Neuron (in vitro differentiated cells): Measurements from ENCODE around the gene ECM2.

ENCODE experiments used
- H2AFZ ChIP-seq: one replicate; pipeline ENCODE4 v1.6.1; 2013; ENCODE audit warnings: low read depth, mild to moderate bottlenecking, inconsistent platforms, low read length, moderate library complexity
- H3K27me3 ChIP-seq: one replicate; pipeline ENCODE4 v1.6.1; 2013; ENCODE audit warnings: low read length; ENCODE audit not compliant: insufficient read depth
- H3K36me3 ChIP-seq: one replicate; pipeline ENCODE4 v1.6.1; 2013; ENCODE audit warnings: low read length; ENCODE audit not compliant: insufficient read depth
- H3K4me1 ChIP-seq: one replicate; pipeline ENCODE4 v1.6.1; 2013; ENCODE audit warnings: low read length; ENCODE audit not compliant: insufficient read depth
- H3K4me3 ChIP-seq: 2 replicates; pipeline ENCODE4 v1.5.1; 2013; ENCODE audit warnings: mild to moderate bottlenecking, low read length, moderate library complexity
- H3K9me3 ChIP-seq: one replicate; pipeline ENCODE4 v1.6.1; 2013; ENCODE audit warnings: low read length

Gene ECM2

DNA sequence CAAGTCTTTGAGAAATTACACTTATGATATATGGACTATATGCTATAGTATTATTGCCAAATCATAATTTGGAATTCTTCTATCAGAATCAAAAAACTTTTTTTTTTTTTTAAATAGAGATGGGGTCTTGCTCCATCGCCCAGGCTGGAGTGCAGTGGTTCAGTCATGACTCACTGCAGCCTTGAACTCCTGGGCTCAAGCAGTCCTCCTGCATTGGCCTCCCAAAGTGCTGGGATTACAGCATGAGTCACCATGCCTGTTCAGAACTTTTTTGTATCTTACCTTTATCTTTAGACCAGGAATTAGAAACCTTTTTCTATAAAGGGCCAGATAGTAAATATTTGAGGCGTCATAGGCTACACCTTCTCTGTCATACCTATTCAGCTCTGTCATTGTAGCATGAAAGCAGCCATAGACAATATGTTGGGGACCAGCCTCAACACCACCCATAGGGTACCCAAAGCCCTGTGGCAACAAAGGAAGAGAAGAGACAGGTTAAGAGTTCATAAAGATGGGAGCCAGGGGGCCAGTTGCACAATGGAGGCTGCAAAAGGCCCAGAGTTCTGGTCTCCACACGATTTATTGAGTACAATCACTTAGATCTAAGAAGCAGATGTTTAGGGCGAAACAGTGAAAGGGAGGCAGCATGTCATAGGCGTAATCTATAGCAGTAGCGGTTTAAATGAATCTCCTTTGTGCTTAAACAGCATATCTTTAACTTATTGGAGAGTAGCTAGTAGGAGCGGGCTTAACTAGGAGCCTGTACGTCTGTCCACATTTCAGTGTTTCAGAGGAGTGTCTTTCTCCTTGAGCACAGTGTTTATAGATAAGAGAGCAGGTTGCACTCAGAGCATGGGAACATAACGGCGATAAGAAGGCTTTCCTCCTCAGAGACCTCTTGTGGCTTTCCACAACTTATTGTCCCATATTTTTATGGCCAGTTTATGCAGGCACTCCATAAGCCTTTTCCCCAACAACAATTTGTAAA lies 12.5 kb downstream of the ECM2 start:
- H3K36me3 ChIP-seq: no peaks in the 10 kb centered on the region
- H2AFZ ChIP-seq: no peak overlapping the region
- no peaks in the 10 kb centered on the region for H3K9me3 ChIP-seq
- H3K4me3 ChIP-seq: no peak overlapping the region
- H3K27me3 ChIP-seq: no peaks in the 10 kb centered on the region
- H3K4me1 ChIP-seq: no peaks in the 10 kb centered on the region

DNA sequence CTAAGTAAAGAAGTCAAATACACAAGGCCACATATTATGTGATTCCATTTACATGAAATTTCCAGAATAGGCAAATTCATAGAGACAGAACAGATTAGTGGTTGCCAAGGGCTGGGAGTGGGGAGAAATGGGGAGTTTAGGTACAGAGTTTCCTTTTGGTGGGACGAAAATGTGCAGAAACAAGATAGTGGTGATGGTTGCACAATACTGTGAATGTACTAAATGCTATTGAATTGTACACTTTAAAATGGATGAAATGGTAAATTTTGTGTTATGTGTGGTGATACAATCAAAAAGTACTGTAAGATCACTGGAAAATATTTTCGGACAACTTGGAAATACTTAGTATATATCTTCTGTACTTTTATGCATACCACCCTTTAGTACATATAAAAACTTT lies 15.0 kb downstream of the ECM2 start:
- H2AFZ ChIP-seq: no peak overlapping the region
- no peak overlapping the region for H3K4me3 ChIP-seq
- H3K27me3 ChIP-seq: no peaks in the 10 kb centered on the region
- H3K9me3 ChIP-seq: no peaks in the 10 kb centered on the region
- no peaks in the 10 kb centered on the region for H3K36me3 ChIP-seq
- peaks cover 5% of the 10 kb centered on the region for H3K4me1 ChIP-seq

DNA sequence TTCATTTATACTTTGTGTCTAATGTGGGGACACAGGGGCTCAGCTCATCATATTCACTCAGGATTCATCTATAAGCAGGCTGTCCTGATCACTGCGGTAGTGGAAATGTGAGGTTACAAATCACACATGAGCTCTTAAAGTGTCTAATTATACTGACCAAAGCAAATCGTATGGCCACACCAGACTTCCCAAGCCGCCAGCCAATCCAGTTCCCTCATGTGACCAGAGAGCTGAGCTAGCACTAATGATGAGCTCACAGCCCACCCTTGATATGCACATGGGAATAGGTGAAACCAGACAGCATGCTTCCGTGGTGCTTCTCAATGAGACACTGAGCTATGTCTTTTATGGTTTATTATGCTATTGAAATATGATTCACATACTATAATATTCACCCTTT lies 17.6 kb downstream of the ECM2 start:
- Histone ChIP-seq H2AFZ (no peak overlapping the region), H3K4me3 (no peak overlapping the region), H3K27me3 (no peaks in the 10 kb centered on the region), H3K4me1 (peaks cover 5% of the 10 kb centered on the region), H3K36me3 (no peaks in the 10 kb centered on the region), H3K9me3 (no peaks in the 10 kb centered on the region)

DNA sequence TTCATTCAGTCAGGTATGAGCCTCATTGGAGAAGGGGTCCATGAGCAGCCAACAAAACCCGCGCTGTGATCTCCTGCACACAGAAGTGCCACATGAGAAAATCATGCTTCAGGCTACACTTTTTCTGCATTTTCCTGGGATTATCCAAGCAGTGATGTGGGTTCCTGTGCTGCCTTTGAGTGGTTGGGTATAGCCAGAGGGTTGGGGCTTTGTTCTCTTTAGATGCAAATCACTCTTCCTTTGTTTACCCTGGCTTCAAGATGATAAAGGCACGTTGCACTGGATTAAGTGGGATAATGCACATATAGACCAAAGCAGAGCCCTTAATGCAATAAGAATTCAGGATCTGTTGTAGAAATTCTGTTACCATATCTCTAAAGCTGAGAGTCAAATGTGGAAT lies 18.7 kb downstream of the ECM2 start:
- no peaks in the 10 kb centered on the region for H3K27me3 ChIP-seq
- peaks cover 8% of the 10 kb centered on the region for H3K4me1 ChIP-seq
- H2AFZ ChIP-seq: no peak overlapping the region
- no peak overlapping the region for H3K4me3 ChIP-seq
- no peaks in the 10 kb centered on the region for H3K9me3 ChIP-seq
- H3K36me3 ChIP-seq: no peaks in the 10 kb centered on the region

DNA sequence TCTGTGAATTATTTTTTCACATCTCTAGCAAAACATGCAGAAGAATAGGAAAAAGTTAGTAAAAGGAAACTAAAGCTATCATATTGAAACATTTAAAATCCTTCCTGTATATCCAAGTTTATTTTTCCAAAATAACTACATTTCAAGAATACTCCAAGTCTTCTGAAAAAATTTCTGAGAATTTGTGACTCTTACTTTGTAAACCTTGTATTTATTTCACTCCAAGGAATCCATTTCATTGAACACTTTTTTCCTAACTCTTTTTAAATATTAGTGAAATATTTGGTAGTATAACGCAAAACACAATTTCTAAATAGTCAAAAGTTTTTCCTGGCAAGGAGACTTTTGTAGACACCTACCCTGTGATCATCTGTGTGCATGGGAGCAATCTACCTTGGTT lies 19.3 kb downstream of the ECM2 start:
- Histone ChIP-seq H3K36me3 (no peaks in the 10 kb centered on the region), H3K4me3 (no peak overlapping the region), H3K9me3 (no peaks in the 10 kb centered on the region), H3K27me3 (no peaks in the 10 kb centered on the region), H3K4me1 (peaks cover 8% of the 10 kb centered on the region), H2AFZ (no peak overlapping the region)

DNA sequence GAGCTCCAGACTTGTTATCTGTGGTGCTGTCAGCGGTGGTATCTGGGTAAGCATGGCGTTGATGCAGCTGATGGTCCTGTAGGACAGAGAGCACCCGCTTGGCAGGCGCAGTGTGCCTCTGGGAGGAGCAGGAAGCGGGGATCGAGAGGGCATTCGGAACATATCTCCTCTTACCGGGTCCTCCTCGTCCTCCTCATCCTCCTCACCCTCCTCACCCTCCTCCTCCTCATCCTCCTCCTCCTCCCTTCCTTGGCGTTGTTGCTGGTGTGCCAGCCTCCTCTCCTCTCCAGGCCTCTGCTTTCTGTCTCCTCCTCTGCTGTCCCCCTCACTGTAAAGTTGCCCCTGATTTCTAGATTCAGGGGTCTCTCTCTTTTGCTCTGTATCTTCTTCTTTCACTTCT lies 21.2 kb downstream of the ECM2 start:
- H2AFZ ChIP-seq: no peak overlapping the region

DNA sequence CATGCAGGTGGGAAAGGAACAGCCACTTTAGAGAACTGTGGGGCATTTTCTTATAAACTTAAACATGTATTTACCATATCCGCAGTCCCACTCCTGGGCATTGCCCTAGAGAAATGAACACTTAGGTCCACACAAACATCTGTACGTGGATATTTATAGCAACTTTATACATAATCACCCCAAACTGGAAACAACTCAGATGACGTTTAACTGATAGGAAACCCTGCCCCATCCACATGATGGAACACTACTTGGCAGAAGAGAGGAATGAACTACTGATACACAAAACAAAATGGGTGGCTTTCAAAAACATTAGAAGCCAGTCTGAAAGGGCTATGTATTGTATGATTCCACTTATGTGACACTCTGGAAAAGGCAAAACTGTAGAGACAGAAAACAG lies 22.4 kb downstream of the ECM2 start:
- H3K27me3 ChIP-seq: no peaks in the 10 kb centered on the region
- no peak overlapping the region for H3K4me3 ChIP-seq
- no peaks in the 10 kb centered on the region for H3K9me3 ChIP-seq
- peaks cover 8% of the 10 kb centered on the region for H3K4me1 ChIP-seq
- no peak overlapping the region for H2AFZ ChIP-seq
- H3K36me3 ChIP-seq: no peaks in the 10 kb centered on the region

More for the DNA sequence above, 21.2 kb downstream of the ECM2 start:
- H3K9me3 ChIP-seq: no peaks in the 10 kb centered on the region
- peaks cover 8% of the 10 kb centered on the region for H3K4me1 ChIP-seq
- no peaks in the 10 kb centered on the region for H3K27me3 ChIP-seq
- no peak overlapping the region for H3K4me3 ChIP-seq
- H3K36me3 ChIP-seq: no peaks in the 10 kb centered on the region

DNA sequence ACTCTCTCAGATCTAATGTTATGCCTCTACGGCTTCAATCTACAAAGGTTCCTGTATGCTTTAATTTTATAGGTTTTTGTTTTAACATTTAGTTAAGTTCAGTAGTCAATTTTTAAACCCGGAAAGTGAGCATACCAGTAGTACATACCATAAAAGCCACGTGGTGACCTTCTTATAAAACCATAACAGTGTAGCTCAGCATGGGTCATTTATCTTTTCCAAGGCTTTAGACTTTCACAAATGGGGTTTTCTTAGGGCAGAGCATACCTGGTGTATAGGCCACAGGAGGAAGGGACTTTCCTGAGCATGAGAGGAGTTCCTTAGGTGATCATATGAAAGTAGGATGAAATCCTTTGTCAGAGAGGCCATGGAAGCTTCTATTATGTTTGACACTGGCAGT lies 23.2 kb downstream of the ECM2 start:
- peaks cover 8% of the 10 kb centered on the region for H3K4me1 ChIP-seq
- no peaks in the 10 kb centered on the region for H3K36me3 ChIP-seq
- no peak overlapping the region for H2AFZ ChIP-seq
- H3K27me3 ChIP-seq: no peaks in the 10 kb centered on the region
- no peak overlapping the region for H3K4me3 ChIP-seq
- no peaks in the 10 kb centered on the region for H3K9me3 ChIP-seq

DNA sequence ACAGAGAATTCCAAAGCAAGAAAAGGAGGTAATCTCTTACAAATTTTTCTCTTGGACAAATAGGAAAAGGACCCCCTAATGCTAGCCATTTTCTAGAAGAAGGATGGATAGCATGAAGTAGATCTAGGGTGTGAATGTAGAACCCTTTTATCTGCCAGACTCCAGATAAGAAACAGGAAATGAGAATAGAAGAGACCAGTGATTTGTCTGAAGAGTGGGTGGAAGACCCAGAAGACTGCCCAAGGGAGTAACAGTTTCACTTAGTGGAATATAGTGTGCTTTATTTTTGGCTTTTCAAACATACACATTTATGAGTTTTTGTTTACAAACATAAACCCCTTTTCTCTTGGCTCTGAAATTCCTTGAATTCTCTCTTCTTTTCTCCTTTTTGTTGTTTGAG lies 25.0 kb downstream of the ECM2 start:
- H3K4me3 ChIP-seq: no peak overlapping the region
- no peaks in the 10 kb centered on the region for H3K36me3 ChIP-seq
- H3K27me3 ChIP-seq: no peaks in the 10 kb centered on the region
- no peaks in the 10 kb centered on the region for H3K9me3 ChIP-seq
- no peak overlapping the region for H2AFZ ChIP-seq
- H3K4me1 ChIP-seq: peaks cover 3% of the 10 kb centered on the region

DNA sequence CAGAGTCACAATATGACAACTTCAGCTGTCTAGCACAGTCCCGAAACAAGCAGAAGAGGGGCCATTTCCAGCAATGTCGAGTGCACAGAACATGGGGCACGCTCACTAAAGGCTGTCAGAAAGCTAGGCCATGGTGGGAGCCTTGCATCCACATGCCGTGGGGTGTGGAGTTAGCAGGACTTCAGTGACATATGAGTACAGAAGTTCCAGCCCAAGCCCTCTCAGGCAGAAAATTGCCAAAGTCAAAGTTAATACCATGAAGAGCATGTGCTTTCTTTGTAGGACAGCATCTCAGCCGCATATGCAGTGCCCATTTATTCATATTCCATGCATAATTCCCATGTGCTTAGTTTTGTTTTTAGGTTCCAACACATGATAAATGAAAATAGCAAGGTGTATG lies 26.7 kb downstream of the ECM2 start:
- H3K36me3 ChIP-seq: no peaks in the 10 kb centered on the region
- H3K27me3 ChIP-seq: no peaks in the 10 kb centered on the region
- H3K4me1 ChIP-seq: peaks cover 3% of the 10 kb centered on the region
- H3K9me3 ChIP-seq: no peaks in the 10 kb centered on the region
- H3K4me3 ChIP-seq: no peak overlapping the region
- no peak overlapping the region for H2AFZ ChIP-seq

DNA sequence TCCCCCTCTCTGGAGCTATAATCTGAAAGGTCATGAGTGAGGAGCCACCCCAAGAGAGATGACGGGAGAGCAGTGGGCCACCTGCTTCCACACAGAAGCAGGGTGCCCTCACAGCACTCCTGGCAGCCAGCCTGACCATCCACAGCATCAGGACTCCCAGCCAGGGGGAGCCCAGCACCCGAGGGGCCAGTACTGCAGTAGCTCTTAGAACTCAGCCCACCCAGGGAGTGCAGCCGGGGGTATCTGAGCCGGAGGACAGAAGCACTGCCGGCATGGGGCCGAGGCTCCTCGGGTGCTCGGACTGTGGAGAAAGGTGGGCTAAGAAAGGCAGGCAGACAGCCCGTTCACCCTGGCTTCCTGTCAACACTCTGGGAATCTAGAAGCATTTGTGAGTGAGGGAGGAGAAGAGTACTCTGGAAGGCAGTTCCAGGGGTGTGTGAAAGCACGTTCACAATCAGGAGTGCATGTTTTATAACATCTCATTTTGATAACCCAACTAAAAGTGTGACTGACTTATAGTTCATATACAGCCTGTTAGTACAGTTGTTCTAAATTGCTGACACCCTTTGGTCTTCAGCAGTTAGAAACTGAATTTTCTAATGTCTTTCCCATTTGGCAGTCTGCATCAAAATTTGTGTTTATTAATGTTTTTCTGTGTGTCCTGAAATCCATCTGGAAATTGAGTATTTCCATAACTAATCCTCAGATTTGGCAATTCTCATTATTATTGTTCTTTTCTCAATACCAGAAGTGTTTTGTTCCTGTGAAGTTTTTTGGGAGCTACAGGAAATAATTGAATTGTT lies 27.6 kb downstream of the ECM2 start:
- peaks cover 3% of the 10 kb centered on the region for H3K4me1 ChIP-seq

DNA sequence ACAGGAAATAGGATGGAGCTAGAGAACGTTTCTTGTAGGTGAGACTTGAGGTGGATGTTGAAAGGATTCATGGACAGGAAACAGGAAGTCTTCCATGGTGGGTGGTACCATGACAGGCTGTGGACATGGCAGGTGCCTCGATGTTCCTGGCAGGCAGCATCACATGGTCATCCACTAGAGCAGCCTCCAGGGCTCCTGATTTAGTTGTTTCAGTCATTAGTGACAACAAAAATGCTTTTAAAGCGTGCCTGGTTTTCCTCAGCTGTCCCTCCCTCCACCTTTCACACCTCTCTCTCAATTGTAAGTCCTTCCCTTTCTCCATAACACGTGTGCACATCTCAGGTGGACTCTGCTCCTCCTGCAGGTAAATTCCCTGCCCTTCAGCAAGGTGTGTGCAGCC lies 28.3 kb downstream of the ECM2 start:
- H3K4me3 ChIP-seq: no peak overlapping the region
- H3K4me1 ChIP-seq: no peaks in the 10 kb centered on the region
- no peaks in the 10 kb centered on the region for H3K36me3 ChIP-seq
- H3K27me3 ChIP-seq: no peaks in the 10 kb centered on the region
- no peaks in the 10 kb centered on the region for H3K9me3 ChIP-seq
- H2AFZ ChIP-seq: no peak overlapping the region

More for the DNA sequence above, 27.6 kb downstream of the ECM2 start:
- Histone ChIP-seq H3K9me3 (no peaks in the 10 kb centered on the region), H3K4me3 (no peak overlapping the region), H3K36me3 (no peaks in the 10 kb centered on the region), H3K27me3 (no peaks in the 10 kb centered on the region), H2AFZ (no peak overlapping the region)

DNA sequence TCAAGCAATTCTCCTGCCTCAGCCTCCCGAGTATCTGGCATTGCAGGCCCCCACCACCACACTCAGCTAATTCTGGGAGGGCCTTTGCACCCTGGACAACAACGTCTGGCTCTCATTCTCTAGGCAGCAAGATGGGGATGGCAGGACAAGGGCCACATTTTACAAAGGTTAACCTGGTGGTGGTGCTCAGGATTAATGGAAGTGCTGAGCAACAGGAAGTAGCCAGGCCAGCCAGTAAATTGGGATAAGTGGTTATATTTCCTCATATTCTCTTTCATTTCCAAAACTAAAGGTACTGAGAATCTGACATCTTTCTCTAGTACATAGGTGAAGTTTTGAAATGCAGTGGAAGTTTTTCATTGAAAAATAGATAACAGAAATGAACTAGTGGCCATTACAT lies 28.8 kb downstream of the ECM2 start:
- H3K9me3 ChIP-seq: no peaks in the 10 kb centered on the region
- H3K4me3 ChIP-seq: no peak overlapping the region
- no peaks in the 10 kb centered on the region for H3K36me3 ChIP-seq
- no peaks in the 10 kb centered on the region for H3K27me3 ChIP-seq
- no peaks in the 10 kb centered on the region for H3K4me1 ChIP-seq
- no peak overlapping the region for H2AFZ ChIP-seq
